Activated CD8-positive, alpha-beta memory T cell treated with anti-CD3 and anti-CD28 coated beads, Interleukin-2, amount 50 U/mL, for 4 hours (primary cell): ENCODE data around the gene CCL3.
"Not testable (repeated sequence)": the region's sequence is repeated elsewhere in the genome, so short reads cannot be mapped to it uniquely, and the experiment has no call there.

Experiments used
- DNase-seq: peaks from one replicate; pipeline ENCODE4 v3.0.0-alpha.2; 2020

The CCL3 gene

DNA sequence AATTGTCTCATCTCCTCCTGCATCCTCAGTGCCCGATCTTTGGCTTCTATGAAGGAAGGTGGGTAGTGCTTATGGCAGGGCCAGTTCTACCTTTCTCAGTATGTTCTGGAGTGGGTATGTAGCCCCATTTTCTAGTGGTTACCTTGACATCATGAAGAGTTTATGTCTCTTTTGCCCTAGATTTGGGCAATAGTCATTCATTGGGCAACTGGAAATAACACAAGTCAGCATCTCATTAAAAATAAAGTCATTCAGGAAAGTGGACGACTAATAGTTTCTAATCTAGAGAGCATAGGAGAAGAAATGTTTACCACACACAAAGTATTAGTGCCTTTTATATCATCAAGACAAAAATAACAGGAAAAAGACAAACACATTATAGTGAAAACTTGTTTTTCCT is 6.3 kb downstream of the CCL3 start:
- DNase-seq, result not testable (repeated sequence)

- DNase-seq, result peak; percentile 43
These were observed 7.3 kb downstream of the CCL3 start for GRCh38 chr17:36082482-36083120.

DNA sequence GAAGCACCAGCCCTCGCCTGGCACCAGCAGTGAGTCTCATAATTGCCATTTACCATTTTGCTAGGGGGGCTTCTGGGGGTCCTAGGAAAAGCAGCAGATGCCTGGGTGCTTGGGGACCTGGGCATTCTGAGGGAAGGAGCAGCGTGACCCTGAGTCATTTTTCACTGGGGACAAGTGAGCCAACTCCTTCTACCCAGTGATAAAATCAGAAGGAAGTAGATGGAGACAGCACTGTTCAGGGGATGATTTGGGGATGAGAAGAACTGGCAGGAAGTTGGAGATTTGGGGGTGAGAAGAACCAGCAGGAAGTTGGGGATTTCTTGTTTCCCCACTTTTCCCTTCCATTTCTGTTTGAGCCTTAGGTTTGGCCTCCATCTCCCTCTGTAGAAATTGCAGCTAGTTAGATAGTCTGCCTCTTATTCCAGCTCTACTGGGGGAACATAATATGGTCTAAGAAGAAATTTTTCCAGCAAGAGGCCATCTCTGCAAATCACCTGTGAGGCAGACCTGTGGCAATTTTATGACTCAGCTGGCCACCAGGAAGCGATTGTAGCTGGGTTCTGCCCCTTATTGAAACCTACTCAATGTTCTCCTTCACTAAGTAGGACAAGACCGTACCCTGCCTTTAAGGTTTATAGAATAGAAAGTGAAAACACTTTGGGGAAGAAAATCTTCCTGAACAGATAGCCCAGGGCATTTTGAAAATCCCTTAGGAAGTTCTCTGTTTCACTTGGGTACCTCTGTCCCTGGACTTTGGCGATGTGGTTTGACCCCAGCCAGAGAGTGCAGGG is 8.1 kb downstream of the CCL3 start:
- DNase-seq, result not testable (repeated sequence)

- DNase-seq, result no peak
These were observed 15.6 kb downstream of the CCL3 start for GRCh38 chr17:36074365-36074764.

DNA sequence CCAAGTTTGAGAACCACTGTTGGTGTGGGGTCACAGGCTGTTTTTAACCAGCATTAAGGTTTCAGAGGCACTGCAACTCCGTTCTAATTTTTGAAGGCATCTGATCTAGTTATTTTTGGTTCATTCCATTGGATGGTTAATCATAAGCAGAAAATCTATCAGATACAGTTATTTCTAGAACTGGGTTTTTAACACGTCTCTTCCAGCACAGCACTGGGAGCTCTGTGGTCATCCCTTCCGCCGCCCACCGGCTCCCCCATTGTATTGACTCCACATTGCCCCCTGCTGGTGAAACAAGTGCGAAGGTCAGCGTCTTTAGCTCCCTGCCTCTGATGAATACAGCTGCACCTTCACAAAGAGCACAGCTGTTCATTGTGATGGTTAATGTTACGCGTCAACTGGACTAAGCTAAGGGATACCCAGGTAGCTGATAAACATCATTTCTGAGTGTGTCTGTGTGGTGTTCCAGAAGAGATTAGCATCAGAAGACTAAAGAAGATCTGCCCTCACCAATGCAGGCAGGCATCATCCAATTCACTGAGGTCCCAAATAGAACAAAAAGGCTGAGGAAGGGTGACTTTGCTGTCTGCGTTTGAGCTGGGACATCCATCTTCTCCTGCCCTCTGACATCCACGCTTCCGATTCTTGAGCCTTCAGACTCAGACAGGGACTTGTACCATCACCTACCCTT is 17.4 kb downstream of the CCL3 start:
- peak; percentile 66 for DNase-seq

DNA sequence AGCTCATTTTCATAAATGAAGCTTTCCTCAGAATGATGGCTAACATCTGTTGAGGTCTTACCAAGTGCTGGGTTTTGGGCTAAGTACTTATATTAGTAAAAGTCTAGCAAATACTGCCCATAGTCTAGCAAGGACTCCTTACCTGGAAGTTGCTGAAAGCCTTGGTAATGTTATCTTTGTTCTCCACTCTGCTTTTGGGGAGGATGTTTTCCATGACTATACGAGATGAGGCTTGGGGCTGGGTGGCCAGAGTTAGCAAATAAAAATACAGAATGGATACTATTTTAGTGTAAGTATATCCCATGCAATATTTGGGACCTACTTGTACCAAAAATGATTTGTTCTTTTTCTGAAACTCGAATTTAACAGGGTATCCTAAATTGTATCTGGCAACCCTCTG is 18.2 kb downstream of the CCL3 start:
- no peak for DNase-seq

GRCh38 chr17:36070427-36070826 is 19.5 kb downstream of the CCL3 start:
- no peak for DNase-seq

DNA sequence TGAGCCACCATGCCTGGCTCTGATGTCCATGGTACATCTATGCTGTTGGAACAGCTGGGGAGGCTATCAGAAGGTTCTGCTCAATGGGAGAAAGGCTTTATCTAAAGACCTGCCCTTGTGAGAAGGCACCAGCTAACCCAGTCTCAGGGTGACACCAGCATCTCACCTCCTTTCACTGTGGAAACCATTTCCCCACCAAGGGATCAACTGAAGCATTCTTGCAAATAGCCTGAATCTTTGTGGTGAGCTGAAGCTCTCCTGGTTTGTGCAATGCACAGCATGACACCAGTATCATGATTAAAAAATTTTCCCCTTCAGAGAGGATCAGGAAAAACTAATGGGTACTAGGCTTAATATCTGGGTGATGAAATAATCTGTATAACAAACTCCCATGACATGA is 20.8 kb downstream of the CCL3 start:
- DNase-seq, result no peak

- no peak for DNase-seq
These were observed 21.4 kb downstream of the CCL3 start for GRCh38 chr17:36068524-36068923.

GRCh38 chr17:36066365-36066985 is 23.5 kb downstream of the CCL3 start:
- no peak for DNase-seq

- DNase-seq, result no peak
These were observed 26.0 kb downstream of the CCL3 start, which contains the start of gene CCL18 for GRCh38 chr17:36063786-36064541. Gene CCL18 (plus strand): TSS chr17:36064272. CDS start chr17:36064343, 71 bp downstream.

DNA sequence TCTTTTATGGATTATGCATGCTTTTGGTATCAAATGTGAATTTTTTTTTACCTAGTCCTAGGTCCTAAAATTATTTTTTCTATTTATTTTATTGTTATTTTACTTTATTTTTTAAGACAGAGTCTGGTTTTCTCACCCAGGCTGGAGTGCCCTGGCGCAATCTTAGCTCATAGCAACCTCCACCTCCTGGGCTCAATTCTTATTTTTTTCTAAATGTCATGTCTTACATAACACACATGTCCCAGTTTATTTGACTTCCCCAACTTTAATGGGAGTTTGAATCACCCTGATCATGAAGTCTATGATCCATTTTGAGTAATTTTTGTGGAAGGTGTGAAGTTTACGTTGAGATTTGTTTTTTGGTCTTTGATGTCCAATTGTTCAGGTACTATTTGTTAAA is 29.1 kb downstream of the CCL3 start:
- no peak for DNase-seq

- no peak for DNase-seq
These were observed 30.5 kb downstream of the CCL3 start for GRCh38 chr17:36059406-36059805.

DNA sequence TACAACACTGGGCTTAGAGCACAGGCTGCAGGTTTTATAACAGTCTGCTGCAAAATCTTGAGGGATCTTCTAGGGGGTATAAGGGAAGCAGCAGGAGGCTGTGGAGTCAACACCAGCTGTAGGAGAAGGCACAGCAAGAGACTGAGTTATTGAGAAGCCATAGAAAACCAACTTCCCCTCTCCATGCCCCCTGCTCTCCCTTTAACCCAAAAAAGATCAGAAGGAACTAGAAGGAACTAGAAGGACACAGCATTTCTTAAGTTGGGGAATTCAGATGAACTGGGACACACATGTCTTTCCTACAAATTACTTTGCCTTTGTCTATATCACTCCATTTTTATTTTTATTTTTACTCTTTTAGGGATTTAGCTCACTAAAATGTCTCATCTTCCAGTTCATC is 32.0 kb downstream of the CCL3 start:
- no peak for DNase-seq

- DNase-seq, result no peak
These were observed 33.9 kb downstream of the CCL3 start for GRCh38 chr17:36055921-36056520.

- DNase-seq, result no peak
These were observed 34.8 kb downstream of the CCL3 start for GRCh38 chr17:36055171-36055570.

DNA sequence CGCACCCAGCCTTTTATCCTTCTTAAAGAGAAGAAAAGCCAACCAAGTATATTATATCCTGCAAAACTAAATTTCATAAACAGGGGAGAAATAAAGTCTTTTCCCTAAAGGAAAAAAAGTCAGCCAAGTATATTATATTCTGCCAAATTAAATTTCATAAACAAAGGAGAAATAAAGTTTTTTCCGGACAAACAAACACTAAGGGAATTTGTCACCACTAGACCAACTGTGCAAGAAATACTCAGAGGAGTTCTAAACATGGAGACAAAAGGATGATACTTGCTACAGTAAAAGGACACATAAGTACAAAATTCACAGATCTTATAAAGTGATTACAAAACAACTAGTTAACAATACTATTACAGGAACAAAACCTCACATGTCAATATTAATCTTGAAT is 40.3 kb downstream of the CCL3 start:
- DNase-seq, result no peak

GRCh38 chr17:36048066-36048465 is 41.9 kb downstream of the CCL3 start:
- DNase-seq, result no peak
